SK-N-MC (cell line): ENCODE data around the gene C2CD5.

Experiments
- EZH2 ChIP-seq: fragments of 200-600 bp; sonication (generic); IDR thresholded peaks from one replicate; pipeline ENCODE4 v1.6.1; 2017; ENCODE audit warnings: antibody characterized with exemption
- POLR2AphosphoS5 ChIP-seq: IDR thresholded peaks from 2 replicates; pipeline ENCODE4 v1.6.1; 2012; ENCODE audit warnings: mild to moderate bottlenecking, low read depth, low read length, borderline replicate concordance

- no peak for TF ChIP-seq EZH2
- TF ChIP-seq POLR2AphosphoS5: no peak
These were observed 100.7 kb downstream of the C2CD5 start for GRCh38 chr12:22443379-22444316.
